Spleen (tissue), 11 donors: ENCODE results near the gene NBAS. TPM values are rescaled to one million over a fixed set of nuclear protein-coding genes. Genes with fewer than 3 reads are reported as not detected.

ENCODE experiments used
- DNase-seq: peaks from one replicate; pipeline ENCODE4 v3.0.0-alpha.2; 2020
- H3K27ac ChIP-seq, 8 donors: fragments of 200-600 bp; sonication (generic) in 7 of 8; 1 replicate in 4 of 8; 2 replicates in 4 of 8; pipeline versions ENCODE4 v1.5.0 to v1.8.0; 2016 to 2021; ENCODE audit warnings: inconsistent platforms in 4 of 8, mild to moderate bottlenecking in 4 of 8, moderate library complexity in 1 of 8
- H3K27me3 ChIP-seq, 7 donors: fragments of 200-600 bp; sonication (generic) in 6 of 7; replicated peaks in 1 of 7; 1 replicate in 4 of 7; 2 replicates in 3 of 7; pipeline versions ENCODE4 v1.5.0 to v1.8.0; 2016 to 2021; ENCODE audit warnings: inconsistent platforms in 3 of 7, mild to moderate bottlenecking in 1 of 7
- H3K36me3 ChIP-seq, 6 donors: fragments of 200-600 bp; sonication (generic) in 5 of 6; 1 replicate in 4 of 6; 2 replicates in 2 of 6; pipeline versions ENCODE4 v1.5.0 to v1.8.0; 2016 to 2021; ENCODE audit warnings: inconsistent platforms in 2 of 6
- H3K4me1 ChIP-seq, 6 donors: fragments of 200-600 bp; sonication (generic) in 5 of 6; 1 replicate in 3 of 6; 2 replicates in 3 of 6; pipeline versions ENCODE4 v1.5.0 to v1.8.0; 2016 to 2021; ENCODE audit warnings: inconsistent platforms in 3 of 6
- H3K4me3 ChIP-seq, 8 donors: fragments of 200-600 bp; sonication (generic) in 7 of 8; 1 replicate in 4 of 8; 2 replicates in 4 of 8; pipeline versions ENCODE4 v1.5.0 to v1.8.0; 2016 to 2021; ENCODE audit warnings: inconsistent platforms in 4 of 8, mild to moderate bottlenecking in 4 of 8, moderate library complexity in 2 of 8
- H3K9me3 ChIP-seq, 8 donors: fragments of 200-600 bp; sonication (generic) in 7 of 8; 1 replicate in 4 of 8; 2 replicates in 4 of 8; pipeline versions ENCODE4 v1.5.0 to v1.8.0; 2016 to 2021; ENCODE audit warnings: inconsistent platforms in 4 of 8
- CTCF ChIP-seq, 11 experiments: fragments of 200-600 bp in 7 of 11; fragments of 450-650 bp in 4 of 11; sonication (generic) in 4 of 11; IDR thresholded peaks in 8 of 11; conservative IDR thresholded peaks in 3 of 11; 1 replicate in 7 of 11; 2 replicates in 4 of 11; pipeline versions ENCODE4 v1.4.0 to v1.8.0; 2016 to 2021; ENCODE audit warnings: antibody characterized with exemption in 11 of 11, inconsistent platforms in 4 of 11, mild to moderate bottlenecking in 1 of 11
- POLR2A ChIP-seq, 3 donors: fragments of 450-650 bp; IDR thresholded peaks; one replicate each; pipeline ENCODE4 v1.5.1; 2017; ENCODE audit warnings: antibody characterized with exemption in 3 of 3, mild to moderate bottlenecking in 1 of 3
- POLR2AphosphoS5 ChIP-seq, 3 donors: sonication (generic); formaldehyde crosslinking; IDR thresholded peaks; one replicate each; pipeline ENCODE4 v1.5.1; 2017; ENCODE audit warnings: antibody characterized with exemption in 3 of 3
- WGBS, 5 donors: extraction: QIAGEN DNeasy Blood & Tissue Kit in 3 of 5; methylation state at CpG; one replicate each; pipeline versions ENCODE4 v1.1.5 to v1.1.7; 2013 to 2018; 5-methylcytosine and 5-hydroxymethylcytosine counted together
- intact Hi-C: fragments of 100-400 bp; cut with DNase I; formaldehyde crosslinking; loops from one replicate; pipeline ENCODE4 v1.15.0; 2023; ENCODE audit warnings: low total_unique reads
- polyA plus RNA-seq, 3 donors: library from polyadenylated mRNA; stranded (reverse); fragments of 200-250 nt; gene quantifications; one replicate each; pipeline ENCODE4 v1.2.1, GENCODE V29; 2013
- total RNA-seq, 7 donors: library from RNA; depleted of rRNA in 3 of 7; stranded (reverse); fragments of >200 nt in 3 of 7; fragmentation: NEBNext Ultra II Directional in 4 of 7; extraction: Animal tissue kit (Norgen Biotek cat#: 25700) in 4 of 7; gene quantifications; one replicate each; pipeline versions ENCODE4 v1.1.0 to v1.2.1, GENCODE V29; 2016 to 2021
- donor health status: healthy with polysubstance abuse.
- donor health status: DM: no; HTN: no; CAD: no; lungs with moderate emphysema.
- donor health status: DM: no; HTN: no; CAD: no.
- donor health status: Bipolar disorder and iron deficiency.
- donor health status: healthy.
- donor health status: DM: no; HTN: no; CAD: no.
- donor health status: DM: yes; HTN: yes; CAD: no.

The NBAS gene
- total and polyA plus RNA-seq, 10 donors: 21.1 to 49.0 (median 40.9) TPM

DNA sequence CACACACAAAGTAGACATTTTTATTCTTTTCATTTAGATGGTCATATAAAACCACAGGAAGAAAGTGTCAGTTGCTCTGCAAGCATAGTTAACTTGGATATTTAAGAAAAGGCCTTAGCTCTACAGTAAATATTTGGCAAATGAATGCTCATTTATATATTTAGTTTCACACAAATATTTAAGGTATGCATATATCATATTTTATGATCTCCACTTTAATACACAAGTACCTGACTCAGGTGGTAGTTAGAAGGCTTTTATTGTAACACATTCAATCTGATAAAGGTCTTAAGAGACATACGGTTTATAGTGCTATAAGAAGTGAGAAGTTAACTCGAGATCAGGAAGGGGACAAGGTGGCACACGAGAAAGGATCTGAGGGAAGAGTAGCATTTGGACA is 363.1 kb downstream of the NBAS start:
- WGBS, 5 donors: 86 to 95% (median 90%) methylated on average over 3 of the region's 3 CpGs
- Histone ChIP-seq H3K9me3 (no peaks in the 10 kb centered on the region), H3K27ac (no peak overlapping the region), H3K27me3 (no peaks in the 10 kb centered on the region), H3K4me1 (no peaks in the 10 kb centered on the region), H3K4me3 (no peak overlapping the region), H3K36me3 (peaks cover 0 to 5% (median 0%) of the 10 kb centered on the region in 6 donors)
- TF ChIP-seq POLR2AphosphoS5 (IDR thresholded peaks at IDR 0.05) (no peak), POLR2A (IDR thresholded peaks at IDR 0.05) (no peak), CTCF (IDR thresholded peaks at IDR 0.05 in 8 of 11, conservative IDR thresholded peaks at IDR 0.05 in 3 of 11) (no peak)
- intact Hi-C loops: no loop called here
- no peak for DNase-seq

DNA sequence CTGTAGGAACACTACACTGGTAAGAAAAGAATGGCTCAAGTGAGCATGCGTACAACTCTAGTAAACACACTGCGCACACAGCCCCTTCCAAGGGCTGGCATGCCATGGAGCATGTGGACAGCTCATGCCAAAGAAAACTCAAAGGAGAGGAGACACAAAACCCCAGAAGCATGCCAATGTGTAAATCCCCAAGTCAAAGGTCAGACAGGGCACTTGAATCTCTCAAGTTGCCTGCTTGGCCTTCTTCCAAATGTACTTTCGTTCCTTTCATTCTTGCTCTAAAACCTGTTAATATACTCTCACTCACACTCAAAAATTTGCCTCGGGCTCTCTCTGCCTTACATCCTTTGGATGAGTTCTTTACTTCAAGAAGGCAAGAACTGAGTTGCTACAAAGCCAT is 365.3 kb downstream of the NBAS start:
- no peak overlapping the region for H3K4me3 ChIP-seq
- no peak overlapping the region for H3K27ac ChIP-seq
- no peaks in the 10 kb centered on the region for H3K27me3 ChIP-seq
- 81 to 96% (median 90%) methylated on average over 4 of the region's 4 CpGs for WGBS, 5 donors
- intact Hi-C loops: no loop called here
- DNase-seq: no peak
- peaks cover 0 to 5% (median 0%) of the 10 kb centered on the region in 6 donors for H3K36me3 ChIP-seq
- H3K4me1 ChIP-seq: no peaks in the 10 kb centered on the region
- no peak for TF ChIP-seq CTCF (IDR thresholded peaks at IDR 0.05 in 8 of 11, conservative IDR thresholded peaks at IDR 0.05 in 3 of 11)
- no peak for TF ChIP-seq POLR2A (IDR thresholded peaks at IDR 0.05)
- TF ChIP-seq POLR2AphosphoS5 (IDR thresholded peaks at IDR 0.05): no peak
- H3K9me3 ChIP-seq: no peaks in the 10 kb centered on the region

- no peaks in the 10 kb centered on the region for H3K4me1 ChIP-seq
- no peak for DNase-seq
- peaks cover 0 to 40% (median 10%) of the 10 kb centered on the region in 6 donors for H3K36me3 ChIP-seq
- H3K4me3 ChIP-seq: no peak overlapping the region
- no peak overlapping the region for H3K27ac ChIP-seq
- H3K9me3 ChIP-seq: no peaks in the 10 kb centered on the region
- H3K27me3 ChIP-seq: no peaks in the 10 kb centered on the region
- TF ChIP-seq CTCF (IDR thresholded peaks at IDR 0.05 in 8 of 11, conservative IDR thresholded peaks at IDR 0.05 in 3 of 11) (no peak), POLR2A (IDR thresholded peaks at IDR 0.05) (no peak), POLR2AphosphoS5 (IDR thresholded peaks at IDR 0.05) (no peak)
- intact Hi-C loops: no loop called here
- 94 to 99% (median 97%) methylated on average over 4 of the region's 4 CpGs for WGBS, 5 donors
These were observed 369.3 kb downstream of the NBAS start for GRCh38 chr2:15191789-15192188.

DNA sequence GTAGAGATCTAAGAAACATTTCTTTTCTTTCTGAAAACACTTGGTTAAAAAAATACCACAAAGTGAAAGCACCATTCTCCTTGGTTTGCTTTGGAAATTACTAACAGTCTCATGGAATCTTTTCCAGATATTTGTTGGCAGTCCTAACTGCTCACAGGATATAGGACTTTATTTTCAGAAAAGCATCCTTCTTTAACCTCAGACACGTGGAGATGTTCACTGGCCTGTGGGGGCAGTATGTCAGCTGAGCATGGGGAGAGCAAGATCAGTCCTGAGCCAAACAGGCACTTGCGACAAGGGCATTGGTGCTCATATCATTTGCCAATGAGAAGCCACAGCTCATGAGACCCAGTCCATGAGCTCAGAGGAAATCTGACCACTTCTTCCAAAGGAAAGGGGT is 371.9 kb downstream of the NBAS start:
- Histone ChIP-seq H3K36me3 (peaks cover 0 to 61% (median 18%) of the 10 kb centered on the region in 6 donors), H3K4me3 (no peak overlapping the region), H3K27me3 (no peaks in the 10 kb centered on the region), H3K9me3 (no peaks in the 10 kb centered on the region), H3K27ac (no peak overlapping the region), H3K4me1 (no peaks in the 10 kb centered on the region)
- DNase-seq: no peak
- intact Hi-C loops: no loop called here
- 70 to 90% (median 82%) methylated on average over 2 of the region's 2 CpGs for WGBS, 5 donors
- TF ChIP-seq CTCF (IDR thresholded peaks at IDR 0.05 in 8 of 11, conservative IDR thresholded peaks at IDR 0.05 in 3 of 11) (no peak), POLR2AphosphoS5 (IDR thresholded peaks at IDR 0.05) (no peak), POLR2A (IDR thresholded peaks at IDR 0.05) (no peak)
